ENCODE measurements around the gene CYP19A1.

- TF ChIP-seq REST (IDR thresholded peaks at IDR 0.05; ENCODE audit: insufficient read depth in 1 of 2, low read depth in 2 of 2, low read length in 2 of 2) (no peak), POLR2AphosphoS5 (IDR thresholded peaks at IDR 0.05; ENCODE audit: low read depth, low read length) (no peak), TAF1 (IDR thresholded peaks at IDR 0.05; ENCODE audit: borderline replicate concordance, insufficient read depth, low read length) (no peak)
Measured at GRCh38 chr15:51160484-51160883, 177.9 kb downstream of the CYP19A1 start.

Measured in PFSK-1 (cell line).